K562 (cell line): ENCODE measurements around the gene THOC1. TPM values are rescaled to one million over a fixed set of nuclear protein-coding genes. Genes with fewer than 3 reads are reported as not detected.

ENCODE experiments used
- ATAC-seq: fragments of 200-7000 bp; cut with Tn5 transposase; 3 replicates; pipeline ENCODE4 v1.9.1; 2020; ENCODE audit warnings: moderate library complexity
- BruUV-seq: library from RNA; stranded (reverse); fragments of 400-500 nt; replicated peaks from 2 replicates; lab custom pipeline; 2021; lab: Mats Ljungman, UMichigan
- CTCF ChIA-PET: fragments of 300-600 bp; formaldehyde crosslinking; extraction: SDS; loops from one replicate; lab custom pipeline; 2021; ENCODE audit warnings: low intra/inter-chr PET ratio; lab: Yijun Ruan, JAX
- POLR2A ChIA-PET: fragments of 300-600, 350-650 bp; sonication (Branson Sonifier 250); formaldehyde crosslinking; extraction: SDS; loops from one replicate; lab custom pipeline; 2021; ENCODE audit warnings: antibody characterized with exemption, inconsistent platforms; lab: Yijun Ruan, JAX
- DNase-seq, 4 experiments: peaks; one replicate each; pipeline versions ENCODE4 v3.0.0 to v3.0.0-alpha.2; 2011 to 2018; ENCODE audit warnings: low spot score in 3 of 4, mixed read lengths in 3 of 4; ENCODE audit errors: extremely low read depth in 1 of 4
- FAIRE-seq: peaks from 2 replicates; lab custom pipeline; 2011; peaks lifted over from hg19 to GRCh38; lab: Jason Lieb, UNC
- H2AFZ ChIP-seq: 2 replicates; pipeline ENCODE4 v1.6.0; 2011; ENCODE audit warnings: low read depth, low read length, control low read depth, inconsistent platforms
- H3K27ac ChIP-seq: fragments of 200-600 bp; 3 replicates; pipeline ENCODE4 v1.8.0; 2011; ENCODE audit warnings: low read depth, mild to moderate bottlenecking, control low read depth, inconsistent platforms, low read length, moderate library complexity, mixed read lengths; ENCODE audit errors: extremely low read depth
- H3K27me3 ChIP-seq, 2 experiments: fragments of 300-600 bp in 1 of 2; 2 replicates in 1 of 2; 3 replicates in 1 of 2; pipeline versions ENCODE4 v1.6.0 to v1.8.0; 2011; ENCODE audit warnings: inconsistent platforms in 2 of 2, low read length in 2 of 2, mild to moderate bottlenecking in 1 of 2, mixed read lengths in 1 of 2, moderate library complexity in 1 of 2; ENCODE audit not compliant: control insufficient read depth in 2 of 2, insufficient read depth in 2 of 2
- H3K36me3 ChIP-seq: fragments of 300-600 bp; 3 replicates; pipeline ENCODE4 v1.8.0; 2011; ENCODE audit warnings: mild to moderate bottlenecking, low read length, inconsistent platforms; ENCODE audit not compliant: control insufficient read depth, insufficient read depth
- H3K4me1 ChIP-seq, 2 experiments: fragments of 200-600 bp in 1 of 2; replicated peaks in 1 of 2; 2 replicates in 1 of 2; 3 replicates in 1 of 2; pipeline versions ENCODE4 v1.5.1 to v1.8.0; 2011; ENCODE audit warnings: inconsistent platforms in 2 of 2, low read length in 2 of 2, mild to moderate bottlenecking in 1 of 2, mixed read lengths in 1 of 2, moderate library complexity in 1 of 2; ENCODE audit not compliant: control insufficient read depth in 2 of 2, insufficient read depth in 2 of 2
- H3K4me2 ChIP-seq: 2 replicates; pipeline ENCODE4 v1.6.1; 2011; ENCODE audit warnings: low read length, control low read depth, inconsistent platforms, mixed read lengths; ENCODE audit not compliant: insufficient read depth
- H3K4me3 ChIP-seq: fragments of 200-600 bp; sonication (generic), shearing (Covaris generic); 2 replicates; pipeline ENCODE4 v1.5.1; 2016; ENCODE audit warnings: control low read depth, inconsistent platforms
- H3K79me2 ChIP-seq: fragments of 200-600 bp; 3 replicates; pipeline ENCODE4 v1.8.0; 2011; ENCODE audit warnings: low read length, inconsistent platforms; ENCODE audit not compliant: control insufficient read depth, insufficient read depth
- H3K9ac ChIP-seq, 2 experiments: 2 replicates each; pipeline versions ENCODE4 v1.6.0 to v1.6.1; 2011; ENCODE audit warnings: low read depth in 2 of 2, low read length in 2 of 2, control low read depth in 1 of 2, inconsistent platforms in 1 of 2, mild to moderate bottlenecking in 1 of 2, mixed read lengths in 1 of 2; ENCODE audit not compliant: insufficient read depth in 1 of 2
- H3K9me1 ChIP-seq: one replicate; pipeline ENCODE4 v1.6.0; 2011; ENCODE audit warnings: inconsistent platforms, mild to moderate bottlenecking, low read length, moderate library complexity; ENCODE audit not compliant: control insufficient read depth, insufficient read depth
- H3K9me3 ChIP-seq: replicated peaks from 2 replicates; pipeline ENCODE4 v1.5.1; 2011; ENCODE audit warnings: low read depth, low read length, inconsistent platforms; ENCODE audit not compliant: control insufficient read depth, insufficient read depth
- H4K20me1 ChIP-seq: replicated peaks from 2 replicates; pipeline ENCODE4 v1.6.1; 2011; ENCODE audit warnings: low read length, inconsistent platforms, mixed read lengths; ENCODE audit not compliant: control insufficient read depth, insufficient read depth
- GABPB1 ChIP-seq: sonication (generic); formaldehyde crosslinking; IDR thresholded peaks from 2 replicates; pipeline ENCODE4 v1.8.0; 2022; ENCODE audit warnings: mild to moderate bottlenecking, missing genetic modification reagents
- HDAC1 ChIP-seq, 2 experiments: fragments of 450-650 bp; IDR thresholded peaks; 2 replicates each; pipeline ENCODE4 v1.6.1; 2016 to 2017; ENCODE audit warnings: inconsistent platforms in 1 of 2, mild to moderate bottlenecking in 1 of 2, moderate library complexity in 1 of 2
- KLF6 ChIP-seq: fragments of 250-450 bp; sonication (Bioruptor Pico); IDR thresholded peaks from 2 replicates; pipeline ENCODE4 v1.4.0; 2020; ENCODE audit warnings: mild to moderate bottlenecking, moderate library complexity, borderline replicate concordance
- LCOR ChIP-seq: sonication (generic); formaldehyde crosslinking; IDR thresholded peaks from 2 replicates; pipeline ENCODE4 v1.8.0; 2022; ENCODE audit warnings: mild to moderate bottlenecking, missing genetic modification reagents
- MAFK ChIP-seq: IDR thresholded peaks from 2 replicates; pipeline ENCODE4 v1.6.1; 2011; ENCODE audit warnings: low read length, improper control_type of control experiment
- MCM7 ChIP-seq, 2 experiments: fragments of 450-650 bp; IDR thresholded peaks; 2 replicates each; pipeline ENCODE4 v1.6.1; 2016 to 2018
- MTA3 ChIP-seq: fragments of 450-650 bp; formaldehyde crosslinking; IDR thresholded peaks from 2 replicates; pipeline ENCODE4 v1.6.1; 2017; ENCODE audit warnings: mild to moderate bottlenecking, borderline replicate concordance
- PCBP2 ChIP-seq: fragments of 200-400 bp; formaldehyde crosslinking; IDR thresholded peaks from 2 replicates; pipeline ENCODE4 v1.6.1; 2018; ENCODE audit warnings: low read length, low read depth, mild to moderate bottlenecking, moderate library complexity; ENCODE audit not compliant: poor library complexity, severe bottlenecking
- PHB2 ChIP-seq: fragments of 450-650 bp; IDR thresholded peaks from 2 replicates; pipeline ENCODE4 v1.6.1; 2017; ENCODE audit warnings: low read depth
- POLR2H ChIP-seq: IDR thresholded peaks from 2 replicates; pipeline ENCODE4 v1.6.1; 2016; ENCODE audit warnings: missing genetic modification characterization, low read depth, mild to moderate bottlenecking, control low read depth, missing compliant biosample characterization, moderate library complexity
- POLR3A ChIP-seq: IDR thresholded peaks from 2 replicates; pipeline ENCODE4 v1.6.1; 2011; ENCODE audit warnings: borderline replicate concordance, mild to moderate bottlenecking, moderate library complexity; ENCODE audit not compliant: insufficient read length, insufficient read depth; ENCODE audit errors: extremely low read depth
- SIN3A ChIP-seq, 2 experiments: fragments of 150-350 bp in 1 of 2; IDR thresholded peaks; 2 replicates each; pipeline ENCODE4 v1.6.1; 2011 to 2016; ENCODE audit warnings: borderline replicate concordance in 2 of 2, low read depth in 2 of 2, low read length in 2 of 2, mild to moderate bottlenecking in 2 of 2, moderate library complexity in 2 of 2; ENCODE audit not compliant: control insufficient read depth in 1 of 2
- SMAD2 ChIP-seq: fragments of 150-350 bp; IDR thresholded peaks from 2 replicates; pipeline ENCODE4 v1.6.1; 2014; ENCODE audit warnings: low read depth, mild to moderate bottlenecking, low read length
- TBP ChIP-seq: optimal IDR thresholded peaks from 2 replicates; pipeline ENCODE3; 2011; ENCODE audit warnings: low read depth, low read length, improper control_type of control experiment
- ZNF134 ChIP-seq: fragments of 250-450 bp; sonication (Bioruptor Pico); conservative IDR thresholded peaks from 2 replicates; pipeline ENCODE4 v1.4.0; 2020
- ZNF764 ChIP-seq: fragments of 250-450 bp; sonication (Bioruptor Pico); IDR thresholded peaks from 2 replicates; pipeline ENCODE4 v1.4.0; 2020; ENCODE audit warnings: low read depth, mild to moderate bottlenecking, moderate library complexity
- ZSCAN32 ChIP-seq: fragments of 450-650 bp; formaldehyde crosslinking; IDR thresholded peaks from 2 replicates; pipeline ENCODE4 v1.4.0; 2020; ENCODE audit warnings: mild to moderate bottlenecking, moderate library complexity
- WGBS: fragments of 100-300 bp; shearing (Covaris generic); methylation state at CpG from one replicate; pipeline ENCODE4 v1.1.6; 2016; ENCODE audit warnings: low coverage, mixed read lengths; ENCODE audit not compliant: insufficient coverage; ENCODE audit errors: missing lambda C conversion rate; 5-methylcytosine and 5-hydroxymethylcytosine counted together
- in situ Hi-C: fragments of 300-500 bp; cut with MboI; formaldehyde crosslinking; loops from 4 replicates; pipeline ENCODE4 v1.15.0; 2018; ENCODE audit warnings: inconsistent platforms, mixed read lengths
- intact Hi-C: fragments of 100-400 bp; cut with micrococcal nuclease; formaldehyde crosslinking; loops from 2 replicates; pipeline ENCODE4 v1.14.2; 2022
- polyA plus RNA-seq, 8 experiments: library from polyadenylated mRNA; depleted of rRNA in 4 of 8; stranded (reverse) in 5 of 8; unstranded in 3 of 8; fragments of >200 nt; fragmentation: Nextera tagmentation in 2 of 8; fragmentation: Illumina TruSeq in 1 of 8; extraction: Ambion mirVana in 2 of 8; extraction: Trizol in 1 of 8; gene quantifications; 2 replicates each; pipeline versions ENCODE4 v1.2.1 to v1.2.3, GENCODE V29; 2011 to 2014; ENCODE audit warnings: inconsistent platforms in 1 of 8, missing spikeins in 1 of 8
- total RNA-seq, 7 experiments: library from RNA; depleted of rRNA in 6 of 7; stranded (reverse); fragments of >200 nt in 6 of 7; fragmentation: Illumina TruSeq in 2 of 7; extraction: Trizol in 2 of 7; gene quantifications; 2 replicates each; pipeline versions ENCODE4 v1.2.1 to v1.2.3, GENCODE V29; 2011 to 2021; ENCODE audit warnings: low replicate concordance in 1 of 7
- TF ChIP-seq, protein P1 (sequence below): fragments of 250-450 bp; sonication (Bioruptor Pico); IDR thresholded peaks from 2 replicates; pipeline ENCODE4 v1.5.0; 2021

Gene THOC1
- total and polyA plus RNA-seq, 9 of the 15 experiments (the other 6 are each of a cell fraction or from before 2014, with no cell fraction given): 71.1 to 143 (median 107) TPM

DNA sequence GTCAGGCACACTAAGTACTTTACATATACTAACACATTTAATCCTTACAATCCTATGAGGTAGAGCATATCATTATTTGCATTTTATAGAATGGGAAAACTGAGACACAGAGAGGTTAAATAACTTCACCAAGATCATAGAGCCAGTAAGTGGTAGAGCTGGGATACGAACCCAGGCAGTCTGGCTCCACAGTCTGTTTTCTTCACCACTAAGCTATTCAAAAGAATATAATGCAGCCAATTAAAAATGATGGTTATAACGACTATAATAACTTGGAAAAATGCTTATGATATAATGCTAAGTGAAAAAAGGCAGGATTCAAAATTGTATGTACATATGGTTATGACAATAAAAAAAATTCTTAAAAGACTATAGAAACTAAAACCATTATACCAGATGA, 7.3 kb downstream of the THOC1 start:
- no peak overlapping the region for H3K4me3 ChIP-seq
- ATAC-seq: no peak
- H3K4me1 ChIP-seq: peaks cover 0 to under 1% of the 10 kb centered on the region in 2 experiments; a peak in 2 of 5 replicates
- TF ChIP-seq LCOR (no peak), ZNF764 (CRISPR knock-in tag) (no peak), POLR3A (peak; percentile 66), POLR2H (tag) (peak; percentile 51; the same call in 1 of the 2 replicates), KLF6 (CRISPR knock-in tag) (no peak), GABPB1 (CRISPR knock-in tag) (no peak), MAFK (no peak), ZNF134 (CRISPR knock-in tag) (no peak), MTA3 (no peak), TBP (peak; percentile 28), PHB2 (no peak), MCM7 (IDR thresholded peaks at IDR 0.05) (no peak), ZSCAN32 (CRISPR knock-in tag) (no peak), SMAD2 (no peak), SIN3A (IDR thresholded peaks at IDR 0.05; ENCODE audit: borderline replicate concordance in 2 of 2, control insufficient read depth in 1 of 2, low read depth in 2 of 2, low read length in 2 of 2) (no peak), PCBP2 (no peak), HDAC1 (IDR thresholded peaks at IDR 0.05) (no peak)
- TF ChIP-seq, protein P1, sequence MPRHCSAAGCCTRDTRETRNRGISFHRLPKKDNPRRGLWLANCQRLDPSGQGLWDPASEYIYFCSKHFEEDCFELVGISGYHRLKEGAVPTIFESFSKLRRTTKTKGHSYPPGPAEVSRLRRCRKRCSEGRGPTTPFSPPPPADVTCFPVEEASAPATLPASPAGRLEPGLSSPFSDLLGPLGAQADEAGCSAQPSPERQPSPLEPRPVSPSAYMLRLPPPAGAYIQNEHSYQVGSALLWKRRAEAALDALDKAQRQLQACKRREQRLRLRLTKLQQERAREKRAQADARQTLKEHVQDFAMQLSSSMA: no peak
- 86% methylated on average over 2 of the region's 2 CpGs for WGBS
- no peaks in the 10 kb centered on the region for H4K20me1 ChIP-seq
- peaks cover 9% of the 10 kb centered on the region; the same call in 2 of the 3 replicates for H3K79me2 ChIP-seq
- no peak overlapping the region for H2AFZ ChIP-seq
- no peak for DNase-seq
- intact Hi-C loops: no loop called here
- in situ Hi-C loops: no loop called here
- no peak overlapping the region for H3K27ac ChIP-seq
- H3K9me3 ChIP-seq: no peaks in the 10 kb centered on the region
- ChIA-PET POLR2A (interaction anchor here (1.1 to 1.9 kb wide), 3 partner anchors 9 to 36 kb away, joined by 3 to 5 read pairs (median 3); no protein-coding TSS in a partner anchor), CTCF (no interaction called here)
- peaks cover 98% of the 10 kb centered on the region for H3K36me3 ChIP-seq
- no peaks in the 10 kb centered on the region for H3K27me3 ChIP-seq
- BruUV-seq: no TSS peak
- H3K4me2 ChIP-seq: no peak overlapping the region
- H3K9me1 ChIP-seq: no peaks in the 10 kb centered on the region
- no peak overlapping the region for H3K9ac ChIP-seq
- no peak for FAIRE-seq
